DMS79 treated with DMSO at 0.1 percent for 48 hours (cell line): ENCODE measurements around the gene SHMT2.
A peak's percentile ranks its signal among the peaks of the same experiment; 100 is the strongest.

ENCODE experiments used
- DNase-seq: peaks from one replicate; lab custom pipeline; 2025; lab: John Stamatoyannopoulos, UW

SHMT2 gene

GRCh38 chr12:57227315-57228115 lies 2.0 kb upstream of the SHMT2 start:
- no peak for DNase-seq

DNA sequence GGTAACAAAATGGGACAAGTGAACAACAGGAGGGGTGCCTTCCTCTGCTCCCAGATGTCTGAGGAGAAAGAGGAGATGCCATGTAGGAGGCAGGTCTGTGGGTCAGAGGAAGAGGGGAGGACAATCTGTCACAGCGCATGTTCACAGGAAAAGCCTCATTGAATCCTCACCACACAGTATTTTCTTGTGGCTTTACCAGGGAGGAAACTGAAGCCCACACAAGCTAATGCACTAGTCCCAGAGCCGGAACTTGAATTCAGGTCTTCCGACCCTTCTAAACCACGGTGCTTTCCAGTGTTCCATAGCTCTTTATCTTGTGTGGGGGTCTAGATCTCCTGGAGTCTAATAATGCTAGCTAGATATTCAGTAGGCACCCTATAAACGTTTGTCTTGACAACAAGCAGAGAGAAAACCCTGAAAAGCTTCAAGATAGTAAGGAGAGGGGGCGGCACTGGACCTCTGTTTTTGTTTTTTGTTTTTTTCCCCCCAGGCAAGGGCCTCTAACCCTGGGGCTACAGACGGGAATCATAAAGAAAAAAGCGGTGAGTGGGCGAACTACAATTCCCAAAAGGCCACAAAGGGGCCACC lies 371 bp upstream of the SHMT2 start:
- DNase-seq, result no peak

GRCh38 chr12:57230381-57231155 lies 1.1 kb downstream of the SHMT2 start:
- DNase-seq, result no peak

- no peak for DNase-seq
Measured at GRCh38 chr12:57231276-57232021, 1.9 kb downstream of the SHMT2 start.

GRCh38 chr12:57232156-57232756 lies 2.7 kb downstream of the SHMT2 start:
- DNase-seq, result no peak

- no peak for DNase-seq
Measured at GRCh38 chr12:57233357-57234232, 4.1 kb downstream of the SHMT2 start.

DNA sequence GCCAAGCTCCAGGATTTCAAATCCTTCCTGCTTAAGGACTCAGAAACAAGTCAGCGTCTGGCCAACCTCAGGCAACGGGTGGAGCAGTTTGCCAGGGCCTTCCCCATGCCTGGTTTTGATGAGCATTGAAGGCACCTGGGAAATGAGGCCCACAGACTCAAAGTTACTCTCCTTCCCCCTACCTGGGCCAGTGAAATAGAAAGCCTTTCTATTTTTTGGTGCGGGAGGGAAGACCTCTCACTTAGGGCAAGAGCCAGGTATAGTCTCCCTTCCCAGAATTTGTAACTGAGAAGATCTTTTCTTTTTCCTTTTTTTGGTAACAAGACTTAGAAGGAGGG lies 4.7 kb downstream of the SHMT2 start:
- DNase-seq, result no peak

DNA sequence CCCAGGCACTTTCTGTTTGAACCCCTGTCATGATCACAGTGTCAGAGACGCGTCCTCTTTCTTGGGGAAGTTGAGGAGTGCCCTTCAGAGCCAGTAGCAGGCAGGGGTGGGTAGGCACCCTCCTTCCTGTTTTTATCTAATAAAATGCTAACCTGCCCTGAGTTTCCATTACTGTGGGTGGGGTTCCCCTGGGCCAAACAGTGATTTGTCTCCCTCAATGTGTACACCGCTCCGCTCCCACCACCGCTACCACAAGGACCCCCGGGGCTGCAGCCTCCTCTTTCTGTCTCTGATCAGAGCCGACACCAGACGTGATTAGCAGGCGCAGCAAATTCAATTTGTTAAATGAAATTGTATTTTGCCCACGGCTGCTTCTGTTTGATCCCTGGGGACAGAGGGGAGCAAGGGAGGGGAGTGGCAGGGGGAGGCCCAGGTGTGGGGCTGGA lies 5.1 kb downstream of the SHMT2 start:
- DNase-seq, result no peak

DNA sequence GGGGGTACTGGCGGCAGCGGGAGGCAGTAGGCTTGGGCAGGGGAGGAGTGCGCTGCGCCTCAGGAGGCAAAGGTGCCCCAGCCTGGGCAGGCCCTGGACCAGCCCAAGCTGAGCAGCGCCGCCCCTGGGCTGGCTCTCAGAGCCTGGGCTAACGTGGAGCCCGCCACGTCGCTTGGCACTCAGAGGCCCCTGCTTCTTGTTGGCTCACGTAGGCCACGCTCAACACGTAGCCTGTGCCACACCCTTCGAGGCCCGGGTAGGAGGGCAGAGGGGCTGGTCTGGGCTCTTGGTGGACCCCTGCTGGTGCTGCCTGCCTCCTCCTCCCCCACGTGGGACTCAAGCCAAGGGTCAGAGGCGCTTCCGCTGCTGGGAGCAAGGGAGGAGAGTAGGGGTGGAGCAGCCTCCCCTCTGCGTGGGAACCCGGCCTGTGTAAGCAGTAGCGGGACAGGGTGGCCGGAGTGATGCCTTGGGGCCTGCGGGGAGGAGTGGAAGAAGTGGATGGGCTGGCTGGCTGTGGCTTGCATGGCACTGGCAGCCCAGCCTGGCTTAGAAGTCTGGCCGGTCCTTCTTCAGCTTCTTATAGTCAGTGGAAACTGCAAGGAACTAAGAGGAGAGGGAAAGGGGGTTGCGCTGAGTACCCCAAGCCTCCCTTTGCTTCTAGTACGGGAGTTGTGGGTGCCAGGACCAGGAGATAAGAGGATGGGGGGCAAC lies 5.7 kb downstream of the SHMT2 start:
- DNase-seq, result no peak

DNA sequence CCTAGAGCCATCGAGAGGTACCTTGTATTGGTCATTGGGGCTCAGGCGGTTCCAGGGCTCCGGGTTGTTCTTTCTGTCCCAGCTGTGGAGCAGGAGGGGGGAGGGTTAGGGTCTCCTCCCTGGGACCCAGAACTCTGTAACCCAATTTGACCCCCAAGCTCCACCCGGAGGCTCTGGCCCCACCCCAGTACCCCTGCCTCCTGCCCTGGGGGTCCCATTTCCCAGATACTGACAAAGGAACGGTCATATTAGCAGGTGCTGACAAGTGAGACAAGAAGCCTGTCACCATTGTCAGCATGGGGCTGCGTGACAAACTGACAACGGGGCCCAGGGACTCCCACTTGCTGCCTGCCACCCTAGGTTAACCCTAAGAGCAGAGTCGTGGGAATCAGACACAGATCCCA lies 6.2 kb downstream of the SHMT2 start:
- DNase-seq, result no peak

- DNase-seq, result no peak
Measured at GRCh38 chr12:57236201-57236924, 6.9 kb downstream of the SHMT2 start.

GRCh38 chr12:57236925-57237595 lies 7.5 kb downstream of the SHMT2 start:
- DNase-seq, result no peak

GRCh38 chr12:57237596-57237931 lies 8.1 kb downstream of the SHMT2 start:
- DNase-seq, result peak; percentile 64

- DNase-seq, result peak; percentile 41
Measured at GRCh38 chr12:57237932-57238853, 8.7 kb downstream of the SHMT2 start.

DNA sequence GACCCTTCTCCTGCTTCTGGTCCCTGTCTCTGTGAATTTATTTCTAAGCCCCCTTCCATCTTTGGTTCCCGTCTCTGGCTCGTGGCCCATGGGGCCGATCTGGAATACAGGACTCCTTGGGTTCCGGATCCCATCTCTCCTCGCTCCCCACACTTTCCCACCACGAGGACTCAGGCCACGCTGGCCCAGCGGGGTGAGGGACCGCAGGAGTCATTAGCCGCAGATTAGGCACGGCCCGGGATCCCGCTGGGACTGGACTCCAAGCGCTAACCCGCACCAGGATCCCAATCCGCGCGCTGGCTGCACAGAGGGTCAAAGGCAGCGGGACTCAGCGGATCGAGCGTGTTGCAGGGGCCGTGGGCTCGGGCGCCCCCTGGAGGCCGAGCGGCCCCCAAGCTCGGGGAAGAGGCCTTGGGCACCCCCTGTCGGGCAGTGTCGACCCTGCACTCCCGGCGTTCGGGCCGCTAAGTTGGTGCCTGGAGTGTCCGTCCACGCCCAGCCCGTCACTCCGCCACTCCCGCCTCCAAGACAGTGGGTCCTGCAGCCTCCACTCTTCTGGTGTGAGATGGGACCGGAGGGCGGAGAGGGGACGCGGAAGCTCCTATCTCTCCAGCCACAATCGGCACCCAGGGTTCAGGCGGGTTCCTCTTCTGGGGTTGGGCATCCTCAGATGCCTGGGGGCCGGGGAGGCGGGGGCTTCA lies 9.5 kb downstream of the SHMT2 start:
- DNase-seq, result peak; percentile 56

GRCh38 chr12:57239587-57240065 lies 10.1 kb downstream of the SHMT2 start:
- DNase-seq, result peak; percentile 13
